GM19324 (cell line): ENCODE results near the gene MYO6.
A peak's percentile ranks its signal among the peaks of the same experiment; 100 is the strongest.

Experiments used
- ATAC-seq: cut with Tn5 transposase; IDR thresholded peaks from one replicate; pipeline ENCODE4 v1.9.1; 2021; ENCODE audit warnings: mild to moderate bottlenecking, moderate library complexity; ENCODE audit not compliant: unreplicated experiment, low FRiP score

MYO6 gene

GRCh38 chr6:75819776-75820487 lies 70.9 kb downstream of the MYO6 start:
- no peak for ATAC-seq

GRCh38 chr6:75824160-75824559 lies 75.1 kb downstream of the MYO6 start:
- peak; percentile 69 for ATAC-seq

GRCh38 chr6:75827163-75827562 lies 78.1 kb downstream of the MYO6 start:
- no peak for ATAC-seq

- no peak for ATAC-seq
These were observed 82.2 kb downstream of the MYO6 start for GRCh38 chr6:75830959-75831885.

GRCh38 chr6:75834447-75834846 lies 85.4 kb downstream of the MYO6 start:
- ATAC-seq = no peak

- no peak for ATAC-seq
These were observed 93.2 kb downstream of the MYO6 start for GRCh38 chr6:75842191-75842590.

GRCh38 chr6:75842732-75843131 lies 93.7 kb downstream of the MYO6 start:
- ATAC-seq = no peak

- no peak for ATAC-seq
These were observed 94.4 kb downstream of the MYO6 start for GRCh38 chr6:75843396-75843795.

- no peak for ATAC-seq
These were observed 99.2 kb downstream of the MYO6 start for GRCh38 chr6:75848274-75848673.

GRCh38 chr6:75849329-75850025 lies 100.4 kb downstream of the MYO6 start:
- ATAC-seq = no peak

GRCh38 chr6:75850026-75850833 lies 101.2 kb downstream of the MYO6 start:
- ATAC-seq = no peak

- no peak for ATAC-seq
These were observed 103.7 kb downstream of the MYO6 start for GRCh38 chr6:75852721-75853120.

- no peak for ATAC-seq
These were observed 104.8 kb downstream of the MYO6 start for GRCh38 chr6:75853806-75854205.

- ATAC-seq = no peak
These were observed 106.0 kb downstream of the MYO6 start for GRCh38 chr6:75855052-75855451.

GRCh38 chr6:75856902-75857301 lies 107.9 kb downstream of the MYO6 start:
- no peak for ATAC-seq

GRCh38 chr6:75863001-75863400 lies 114.0 kb downstream of the MYO6 start:
- no peak for ATAC-seq

- no peak for ATAC-seq
These were observed 114.7 kb downstream of the MYO6 start for GRCh38 chr6:75863784-75864183.

GRCh38 chr6:75864446-75864845 lies 115.4 kb downstream of the MYO6 start:
- ATAC-seq = no peak

- ATAC-seq = no peak
These were observed 121.3 kb downstream of the MYO6 start for GRCh38 chr6:75870389-75870788.

GRCh38 chr6:75874224-75874623 lies 125.2 kb downstream of the MYO6 start:
- no peak for ATAC-seq
